ENCODE data around the gene NXPE3. TPM values are rescaled to one million over a fixed set of nuclear protein-coding genes. Genes with fewer than 3 reads are reported as not detected.

The NXPE3 gene
- total and polyA plus RNA-seq, 2 experiments from 2014 or later, result 5.4 to 12.6 TPM

- Histone ChIP-seq H3K27me3 (replicated peaks; ENCODE audit: insufficient read depth) (no peaks in the 10 kb centered on the region), H4K20me1 (ENCODE audit: insufficient read depth) (no peaks in the 10 kb centered on the region), H3K36me3 (ENCODE audit: low read depth) (no peaks in the 10 kb centered on the region), H3K9me3 (ENCODE audit: low read depth) (no peaks in the 10 kb centered on the region), H3K27ac (no peak overlapping the region), H2AFZ (no peak overlapping the region), H3K4me2 (ENCODE audit: unreplicated experiment) (no peak overlapping the region), H3K4me3 (no peak overlapping the region), H3K4me1 (ENCODE audit: insufficient read depth) (peaks cover 6% of the 10 kb centered on the region; the same call in 1 of the 2 replicates), H3K9me2 (ENCODE audit: insufficient read depth) (no peaks in the 10 kb centered on the region), H3F3A (ENCODE audit: insufficient read depth) (no peaks in the 10 kb centered on the region), H3K9ac (no peak overlapping the region), H3K79me2 (ENCODE audit: insufficient read depth) (no peaks in the 10 kb centered on the region)
- in situ Hi-C loops (cut with MboI), result loop anchor here (25.0 kb wide), 1 partner anchor 718 kb away; no protein-coding TSS in a partner anchor
- WGBS, 2 experiments (ENCODE audit: low coverage in 1 of 2, low lambda C conversion rate in 2 of 2, missing lambda C conversion rate in 2 of 2), result 95 to 96% methylated on average over 2 of the region's 2 CpGs
- TF ChIP-seq EZH2 (IDR thresholded peaks at IDR 0.05; ENCODE audit: insufficient read depth, poor library complexity, severe bottlenecking) (no peak), EZH2phosphoT487 (IDR thresholded peaks at IDR 0.05; ENCODE audit: insufficient read depth, low read depth) (no peak)
- DNase-seq, result no peak
Observed at GRCh38 chr3:101819649-101820206, 40.7 kb downstream of the NXPE3 start.

- no peaks in the 10 kb centered on the region for H3K79me2 ChIP-seq (ENCODE audit: insufficient read depth)
- DNase-seq, result no peak
- no peaks in the 10 kb centered on the region for H3K9me3 ChIP-seq (ENCODE audit: low read depth)
- WGBS, 2 experiments (ENCODE audit: low coverage in 1 of 2, low lambda C conversion rate in 2 of 2, missing lambda C conversion rate in 2 of 2), result 96 to 98% methylated on average over 19 of the region's 19 CpGs
- TF ChIP-seq EZH2phosphoT487 (IDR thresholded peaks at IDR 0.05; ENCODE audit: insufficient read depth, low read depth) (no peak), EZH2 (IDR thresholded peaks at IDR 0.05; ENCODE audit: insufficient read depth, poor library complexity, severe bottlenecking) (no peak)
- in situ Hi-C loops (cut with MboI), result loop anchor here (25.0 kb wide), 1 partner anchor 716 kb away; no protein-coding TSS in a partner anchor
- no peaks in the 10 kb centered on the region for H3K36me3 ChIP-seq (ENCODE audit: low read depth)
- no peak overlapping the region for H2AFZ ChIP-seq
- H3K9ac ChIP-seq, result no peak overlapping the region
- H4K20me1 ChIP-seq (ENCODE audit: insufficient read depth), result no peaks in the 10 kb centered on the region
- H3K27me3 ChIP-seq (replicated peaks; ENCODE audit: insufficient read depth), result no peaks in the 10 kb centered on the region
- H3K4me3 ChIP-seq, result no peak overlapping the region
- peaks cover 12% of the 10 kb centered on the region; the same call in 1 of the 2 replicates for H3F3A ChIP-seq (ENCODE audit: insufficient read depth)
- no peak overlapping the region for H3K4me2 ChIP-seq (ENCODE audit: unreplicated experiment)
- no peak overlapping the region for H3K27ac ChIP-seq
- H3K9me2 ChIP-seq (ENCODE audit: insufficient read depth), result no peaks in the 10 kb centered on the region
- peaks cover 18% of the 10 kb centered on the region for H3K4me1 ChIP-seq (ENCODE audit: insufficient read depth)
Observed at GRCh38 chr3:101821503-101821902, 42.5 kb downstream of the NXPE3 start.

- in situ Hi-C loops (cut with MboI), result loop anchor here (25.0 kb wide), 1 partner anchor 714 kb away; no protein-coding TSS in a partner anchor
- H3K4me1 ChIP-seq (ENCODE audit: insufficient read depth), result peaks cover 26% of the 10 kb centered on the region
- H3K79me2 ChIP-seq (ENCODE audit: insufficient read depth), result no peaks in the 10 kb centered on the region
- H3K9ac ChIP-seq, result no peak overlapping the region
- no peak overlapping the region for H2AFZ ChIP-seq
- H3F3A ChIP-seq (ENCODE audit: insufficient read depth), result peaks cover 24% of the 10 kb centered on the region; the same call in 1 of the 2 replicates
- WGBS, 2 experiments (ENCODE audit: low coverage in 1 of 2, low lambda C conversion rate in 2 of 2, missing lambda C conversion rate in 2 of 2), result 95 to 96% methylated on average over 5 of the region's 5 CpGs
- H3K27me3 ChIP-seq (replicated peaks; ENCODE audit: insufficient read depth), result no peaks in the 10 kb centered on the region
- no peak overlapping the region for H3K4me2 ChIP-seq (ENCODE audit: unreplicated experiment)
- H3K9me2 ChIP-seq (ENCODE audit: insufficient read depth), result no peaks in the 10 kb centered on the region
- no peak overlapping the region for H3K4me3 ChIP-seq
- no peaks in the 10 kb centered on the region for H3K9me3 ChIP-seq (ENCODE audit: low read depth)
- TF ChIP-seq EZH2phosphoT487 (IDR thresholded peaks at IDR 0.05; ENCODE audit: insufficient read depth, low read depth) (no peak), EZH2 (IDR thresholded peaks at IDR 0.05; ENCODE audit: insufficient read depth, poor library complexity, severe bottlenecking) (no peak)
- DNase-seq, result no peak
- no peak overlapping the region for H3K27ac ChIP-seq
- no peaks in the 10 kb centered on the region for H4K20me1 ChIP-seq (ENCODE audit: insufficient read depth)
- H3K36me3 ChIP-seq (ENCODE audit: low read depth), result no peaks in the 10 kb centered on the region
Observed at GRCh38 chr3:101823525-101823924, 44.5 kb downstream of the NXPE3 start.

GRCh38 chr3:101824702-101825101 lies 45.7 kb downstream of the NXPE3 start:
- H2AFZ ChIP-seq, result no peak overlapping the region
- no peaks in the 10 kb centered on the region for H4K20me1 ChIP-seq (ENCODE audit: insufficient read depth)
- H3K27me3 ChIP-seq (replicated peaks; ENCODE audit: insufficient read depth), result no peaks in the 10 kb centered on the region
- H3K4me1 ChIP-seq (ENCODE audit: insufficient read depth), result peaks cover 37% of the 10 kb centered on the region
- in situ Hi-C loops (cut with MboI), result loop anchor here (25.0 kb wide), 1 partner anchor 713 kb away; no protein-coding TSS in a partner anchor
- no peak overlapping the region for H3K4me2 ChIP-seq (ENCODE audit: unreplicated experiment)
- WGBS, 2 experiments (ENCODE audit: low coverage in 1 of 2, low lambda C conversion rate in 2 of 2, missing lambda C conversion rate in 2 of 2), result 37 to 45% methylated on average over 3 of the region's 3 CpGs
- H3K9ac ChIP-seq, result no peak overlapping the region
- H3F3A ChIP-seq (ENCODE audit: insufficient read depth), result peaks cover 28% of the 10 kb centered on the region; the same call in 1 of the 2 replicates
- peak; percentile 69 for DNase-seq
- peaks cover 4% of the 10 kb centered on the region; the same call in 1 of the 2 replicates for H3K79me2 ChIP-seq (ENCODE audit: insufficient read depth)
- H3K9me3 ChIP-seq (ENCODE audit: low read depth), result no peaks in the 10 kb centered on the region
- TF ChIP-seq EZH2phosphoT487 (IDR thresholded peaks at IDR 0.05; ENCODE audit: insufficient read depth, low read depth) (no peak), EZH2 (IDR thresholded peaks at IDR 0.05; ENCODE audit: insufficient read depth, poor library complexity, severe bottlenecking) (no peak)
- H3K9me2 ChIP-seq (ENCODE audit: insufficient read depth), result no peaks in the 10 kb centered on the region
- no peaks in the 10 kb centered on the region for H3K36me3 ChIP-seq (ENCODE audit: low read depth)
- no peak overlapping the region for H3K27ac ChIP-seq
- no peak overlapping the region for H3K4me3 ChIP-seq

Data from GM23248 (cell line).